Activated CD8-positive, alpha-beta memory T cell treated with anti-CD3 and anti-CD28 coated beads, Interleukin-2, amount 10 ng/mL, durations not matched to agents 7 days and 5 days (primary cell): ENCODE results near the gene FIBIN. TPM values are rescaled to one million over a fixed set of nuclear protein-coding genes. Genes with fewer than 3 reads are reported as not detected.

Experiments used
- ATAC-seq: fragments of 150-1000 bp; cut with Tn5 transposase; one replicate; pipeline ENCODE4 v1.10.0; 2021; ENCODE audit warnings: moderate library complexity
- CTCF ChIA-PET: fragments of 350-600 bp; sonication (Branson Sonifier 250); formaldehyde crosslinking; loops from one replicate; lab custom pipeline; 2021; ENCODE audit warnings: antibody characterized with exemption; lab: Charles Lee
- DNase-seq: peaks from one replicate; pipeline ENCODE4 v3.0.0-alpha.2; 2020
- H3K27ac Mint-ChIP-seq: one replicate; pipeline ENCODE4 v1.8.0; 2021; ENCODE audit warnings: mild to moderate bottlenecking, mixed read lengths
- H3K27me3 Mint-ChIP-seq: one replicate; pipeline ENCODE4 v1.8.0; 2021; ENCODE audit warnings: mixed read lengths
- H3K36me3 Mint-ChIP-seq: one replicate; pipeline ENCODE4 v1.8.0; 2021; ENCODE audit warnings: mild to moderate bottlenecking, mixed read lengths
- H3K4me1 Mint-ChIP-seq: one replicate; pipeline ENCODE4 v1.8.0; 2021; ENCODE audit warnings: mixed read lengths
- H3K4me3 Mint-ChIP-seq: one replicate; pipeline ENCODE4 v1.8.0; 2021; ENCODE audit warnings: mild to moderate bottlenecking, moderate library complexity, mixed read lengths
- H3K9me3 Mint-ChIP-seq: one replicate; pipeline ENCODE4 v1.8.0; 2022; ENCODE audit warnings: low read depth, mixed read lengths
- total RNA-seq, 2 experiments: library from RNA; stranded (reverse); gene quantifications; one replicate each; pipeline ENCODE4 v1.2.3, GENCODE V29; 2021

Gene FIBIN
- total RNA-seq = not detected

DNA sequence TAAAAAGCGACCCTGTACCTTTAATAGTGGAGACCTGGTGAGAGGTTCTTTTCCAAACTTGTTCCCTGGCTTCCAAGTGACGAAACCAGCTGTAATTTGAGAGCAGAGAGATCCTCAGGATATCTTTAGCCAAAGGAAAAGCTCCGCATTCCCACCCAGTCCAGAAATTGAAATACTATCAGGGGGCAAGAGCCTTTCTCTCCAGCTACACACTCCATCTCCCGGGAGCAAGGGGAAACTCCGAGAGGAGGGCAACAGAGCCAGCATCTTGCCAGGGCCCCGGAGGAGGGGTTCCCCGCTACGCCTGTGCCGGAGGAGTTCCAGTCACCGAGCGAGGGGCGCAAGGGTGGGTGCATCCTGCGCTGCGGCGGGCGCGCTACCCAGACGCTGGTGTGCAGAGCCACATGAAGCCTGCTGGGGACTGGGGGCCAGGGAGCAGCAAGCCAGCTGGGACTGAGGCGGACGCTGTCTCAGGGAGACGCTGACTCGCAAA lies at the start of gene FIBIN:
Gene FIBIN, plus strand, starts transcription at position 148 of the 493 bp plus-strand sequence. CDS start 415 bp downstream, outside the sequence.
- Mint-ChIP-seq H3K4me1 (no peaks in the 10 kb centered on the region), H3K27me3 (no peaks in the 10 kb centered on the region), H3K27ac (no peak within 1 kb of the TSS), H3K4me3 (no peak within 1 kb of the TSS), H3K9me3 (peaks cover 2% of the 10 kb centered on the region), H3K36me3 (no peaks in the 10 kb centered on the region)
- CTCF ChIA-PET = no interaction called here
- no peak for ATAC-seq
- DNase-seq = no peak

DNA sequence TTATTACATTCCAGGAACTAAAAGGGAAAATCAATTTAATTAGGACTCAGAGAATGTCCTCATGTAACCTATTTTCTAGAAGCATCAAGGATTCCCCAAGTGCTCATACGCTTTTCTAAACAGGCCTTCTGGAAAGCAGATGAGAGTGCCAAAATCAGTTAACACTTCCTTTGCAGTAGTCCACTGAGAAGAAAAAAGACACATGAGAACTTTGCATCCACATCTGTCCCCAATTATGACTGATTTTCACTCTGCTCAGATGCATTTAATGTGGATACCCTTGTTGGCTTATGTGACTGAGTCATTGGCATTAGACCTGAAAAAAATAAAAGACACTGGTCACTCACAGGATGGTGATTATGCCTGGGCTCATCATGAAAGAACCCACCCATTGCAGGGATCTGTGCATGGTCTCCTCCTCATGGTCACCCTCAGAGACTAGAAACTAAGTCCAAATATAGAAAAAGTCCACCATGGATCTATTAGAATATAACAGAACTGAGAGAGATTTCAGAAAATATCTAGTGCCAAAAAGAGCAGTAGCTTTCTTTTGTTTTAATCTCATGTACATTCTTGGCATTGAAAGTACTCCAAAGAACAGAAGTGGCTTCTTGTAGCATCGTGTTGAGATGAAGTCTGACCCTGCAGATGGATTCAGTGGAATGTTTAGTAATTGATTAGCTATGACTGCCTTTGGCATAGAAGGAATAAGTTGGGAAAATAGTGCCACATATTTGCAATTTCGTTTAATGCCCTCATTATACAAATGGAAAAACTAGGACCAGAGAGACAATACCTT lies 48.8 kb upstream of the FIBIN start:
- Mint-ChIP-seq H3K36me3 (no peaks in the 10 kb centered on the region), H3K4me3 (no peak overlapping the region), H3K27ac (no peak overlapping the region), H3K4me1 (no peaks in the 10 kb centered on the region), H3K27me3 (no peaks in the 10 kb centered on the region), H3K9me3 (peaks cover 4% of the 10 kb centered on the region)
- no peak for ATAC-seq
- CTCF ChIA-PET = no interaction called here
- no peak for DNase-seq

DNA sequence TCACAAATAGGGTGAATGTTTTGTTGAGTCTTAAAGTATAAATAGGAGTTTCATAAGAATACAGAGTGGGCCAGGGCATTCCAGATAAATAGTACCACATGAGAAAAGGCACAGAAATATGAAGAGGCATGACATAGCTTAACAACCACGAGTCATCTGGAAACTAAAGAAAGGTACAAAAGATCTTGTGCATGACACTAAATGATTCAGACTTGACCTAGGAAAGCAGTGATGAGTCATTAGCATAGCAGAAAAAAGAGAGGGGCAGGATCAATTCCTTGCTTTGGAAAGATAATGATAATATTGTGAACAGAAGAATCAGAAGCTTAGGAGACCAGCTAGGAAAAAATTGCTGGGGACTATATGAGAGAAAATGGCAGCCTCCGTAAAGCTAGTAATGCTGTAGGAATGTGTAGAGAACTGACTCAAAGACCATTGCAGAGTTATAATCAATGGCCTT lies 47.6 kb upstream of the FIBIN start:
- CTCF ChIA-PET = no interaction called here
- Mint-ChIP-seq H3K36me3 (no peaks in the 10 kb centered on the region), H3K9me3 (peaks cover 4% of the 10 kb centered on the region), H3K27ac (no peak overlapping the region), H3K4me3 (no peak overlapping the region), H3K4me1 (no peaks in the 10 kb centered on the region), H3K27me3 (no peaks in the 10 kb centered on the region)
- no peak for ATAC-seq
- DNase-seq = no peak

DNA sequence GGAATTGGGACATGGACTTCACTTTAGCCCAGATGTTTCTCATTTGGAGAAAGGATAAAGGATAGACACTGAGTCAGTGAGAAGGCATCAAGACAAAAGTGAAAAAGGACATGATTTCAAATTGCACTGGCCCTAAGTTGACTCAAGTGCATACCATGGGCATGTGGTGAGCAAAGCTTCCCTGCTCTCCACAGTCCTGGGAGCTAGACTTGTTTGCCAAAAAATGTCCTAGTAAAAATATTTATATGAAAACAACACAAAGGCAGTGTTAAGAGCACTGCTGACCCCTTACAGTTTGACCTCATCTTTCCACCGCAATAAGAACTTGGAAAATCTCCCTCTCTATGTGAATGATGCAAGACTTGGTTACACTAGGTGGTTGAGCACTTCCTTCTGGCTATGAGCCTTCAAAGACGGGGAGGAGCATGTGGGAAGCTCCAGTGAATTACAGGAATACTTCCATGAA lies 46.5 kb upstream of the FIBIN start:
- no peak overlapping the region for H3K27ac Mint-ChIP-seq

DNA sequence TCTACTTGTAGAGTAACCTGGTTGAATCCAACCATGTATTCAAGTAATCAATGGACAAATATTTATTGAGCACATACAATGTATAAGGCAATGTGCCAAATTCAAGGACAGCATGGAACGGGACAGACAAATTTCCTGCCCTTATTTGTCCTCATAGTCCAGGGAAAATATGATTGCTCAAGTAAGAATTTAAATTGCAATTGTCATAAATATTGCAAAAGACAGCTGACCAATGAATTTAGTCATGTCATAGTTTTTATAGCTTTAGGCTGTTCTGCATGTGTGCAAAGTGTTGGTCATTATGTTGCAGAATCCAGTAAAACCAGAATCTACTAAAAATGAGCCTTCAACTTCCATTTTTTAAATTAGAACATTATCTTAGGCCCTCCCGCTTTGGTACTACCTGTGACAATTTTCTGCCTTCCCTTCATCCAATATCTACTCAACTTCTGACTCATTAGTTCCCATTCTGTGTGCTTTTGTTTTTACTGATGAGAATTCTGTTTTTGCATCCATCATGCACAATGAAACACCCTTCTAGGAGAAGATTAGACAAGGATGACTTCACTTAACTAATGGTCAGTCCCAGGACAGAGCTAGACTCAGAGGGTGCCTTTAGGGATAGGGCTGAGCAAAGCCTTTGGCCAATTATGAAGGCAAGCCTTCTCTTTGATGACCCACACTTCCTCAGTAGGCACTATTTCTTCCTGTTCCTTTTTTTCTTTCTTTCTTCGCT lies 45.8 kb upstream of the FIBIN start:
- Mint-ChIP-seq H3K36me3 (no peaks in the 10 kb centered on the region), H3K27me3 (no peaks in the 10 kb centered on the region)
- CTCF ChIA-PET = no interaction called here

More for the DNA sequence above, 46.5 kb upstream of the FIBIN start:
- Mint-ChIP-seq H3K27me3 (no peaks in the 10 kb centered on the region), H3K4me3 (no peak overlapping the region), H3K36me3 (no peaks in the 10 kb centered on the region), H3K9me3 (peaks cover 4% of the 10 kb centered on the region), H3K4me1 (no peaks in the 10 kb centered on the region)
- CTCF ChIA-PET = no interaction called here
- no peak for DNase-seq
- ATAC-seq = no peak

DNA sequence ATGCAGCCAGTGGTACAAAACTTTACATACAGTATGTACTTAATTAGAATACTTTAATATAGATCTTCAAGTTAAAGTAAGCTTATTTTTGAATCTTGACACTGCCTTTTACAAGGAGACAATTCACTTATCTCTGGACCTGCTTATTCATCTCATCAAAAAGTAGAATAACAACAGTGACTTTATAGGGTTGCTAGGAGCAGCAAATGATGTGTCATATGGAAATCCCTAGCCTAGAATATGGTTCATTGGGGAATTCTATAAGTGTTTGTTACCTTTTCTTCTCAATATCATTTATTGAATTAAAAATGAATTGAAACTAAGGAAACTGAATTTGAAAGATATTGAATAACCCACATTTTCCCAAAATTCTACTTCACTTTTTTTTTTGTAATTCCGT lies 45.0 kb upstream of the FIBIN start:
- Mint-ChIP-seq H3K27me3 (no peaks in the 10 kb centered on the region), H3K9me3 (peaks cover 6% of the 10 kb centered on the region), H3K36me3 (no peaks in the 10 kb centered on the region), H3K4me3 (no peak overlapping the region), H3K27ac (no peak overlapping the region), H3K4me1 (no peaks in the 10 kb centered on the region)
- ATAC-seq (no peak), DNase-seq (no peak)
- CTCF ChIA-PET = no interaction called here

More for the DNA sequence above, 45.8 kb upstream of the FIBIN start:
- DNase-seq (no peak), ATAC-seq (no peak)
- peaks cover 6% of the 10 kb centered on the region for H3K9me3 Mint-ChIP-seq
- no peaks in the 10 kb centered on the region for H3K4me1 Mint-ChIP-seq
- no peak overlapping the region for H3K27ac Mint-ChIP-seq
- H3K4me3 Mint-ChIP-seq = no peak overlapping the region

DNA sequence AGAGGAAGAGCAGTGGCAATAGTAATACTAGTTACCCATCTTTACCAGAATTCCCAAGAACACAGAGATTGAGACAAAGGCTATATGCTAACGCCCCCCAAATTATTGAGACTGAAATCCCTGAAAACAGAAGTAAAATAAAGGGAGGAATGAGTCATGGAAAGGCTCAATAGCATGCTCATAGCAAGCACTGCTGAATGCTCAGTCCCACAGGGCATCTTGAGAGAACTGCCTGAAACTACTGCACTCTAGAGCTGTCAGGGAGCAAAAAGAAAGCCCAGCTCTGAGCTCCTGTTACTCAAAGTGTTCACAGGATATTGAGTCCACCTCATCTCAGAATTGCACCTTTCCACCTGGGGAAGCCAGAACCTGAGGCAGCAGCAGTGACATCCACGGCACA lies 44.1 kb upstream of the FIBIN start:
- no peak for DNase-seq
- Mint-ChIP-seq H3K9me3 (peaks cover 6% of the 10 kb centered on the region), H3K27me3 (no peaks in the 10 kb centered on the region), H3K4me3 (no peak overlapping the region), H3K36me3 (no peaks in the 10 kb centered on the region), H3K27ac (no peak overlapping the region), H3K4me1 (no peaks in the 10 kb centered on the region)
- ATAC-seq = no peak
- CTCF ChIA-PET = no interaction called here

DNA sequence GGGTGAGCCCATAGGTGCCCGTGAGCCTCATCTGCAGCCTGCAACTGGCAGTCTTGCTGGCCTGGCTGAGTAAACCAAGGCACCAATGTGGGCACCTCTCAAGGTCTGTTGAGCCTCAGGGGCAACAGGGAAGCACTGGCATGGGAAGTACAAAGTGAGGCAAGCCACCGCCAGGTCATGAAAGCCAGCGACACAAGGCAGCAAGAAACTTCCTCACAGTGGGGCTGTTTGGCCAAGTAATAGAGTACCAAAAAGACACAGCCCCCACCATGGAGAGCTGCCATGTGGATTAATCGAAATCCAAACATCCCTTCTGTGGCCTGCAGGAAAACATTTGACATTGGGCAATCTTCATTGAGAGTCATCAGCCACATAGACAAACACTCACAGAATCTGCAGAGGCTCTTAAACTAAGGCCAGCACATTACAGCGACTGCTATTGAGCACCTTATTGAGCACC lies 43.6 kb upstream of the FIBIN start:
- no peak for DNase-seq
- Mint-ChIP-seq H3K27me3 (no peaks in the 10 kb centered on the region), H3K4me3 (no peak overlapping the region), H3K36me3 (no peaks in the 10 kb centered on the region), H3K27ac (no peak overlapping the region), H3K4me1 (no peaks in the 10 kb centered on the region), H3K9me3 (peaks cover 6% of the 10 kb centered on the region)
- CTCF ChIA-PET = no interaction called here
- ATAC-seq = no peak

DNA sequence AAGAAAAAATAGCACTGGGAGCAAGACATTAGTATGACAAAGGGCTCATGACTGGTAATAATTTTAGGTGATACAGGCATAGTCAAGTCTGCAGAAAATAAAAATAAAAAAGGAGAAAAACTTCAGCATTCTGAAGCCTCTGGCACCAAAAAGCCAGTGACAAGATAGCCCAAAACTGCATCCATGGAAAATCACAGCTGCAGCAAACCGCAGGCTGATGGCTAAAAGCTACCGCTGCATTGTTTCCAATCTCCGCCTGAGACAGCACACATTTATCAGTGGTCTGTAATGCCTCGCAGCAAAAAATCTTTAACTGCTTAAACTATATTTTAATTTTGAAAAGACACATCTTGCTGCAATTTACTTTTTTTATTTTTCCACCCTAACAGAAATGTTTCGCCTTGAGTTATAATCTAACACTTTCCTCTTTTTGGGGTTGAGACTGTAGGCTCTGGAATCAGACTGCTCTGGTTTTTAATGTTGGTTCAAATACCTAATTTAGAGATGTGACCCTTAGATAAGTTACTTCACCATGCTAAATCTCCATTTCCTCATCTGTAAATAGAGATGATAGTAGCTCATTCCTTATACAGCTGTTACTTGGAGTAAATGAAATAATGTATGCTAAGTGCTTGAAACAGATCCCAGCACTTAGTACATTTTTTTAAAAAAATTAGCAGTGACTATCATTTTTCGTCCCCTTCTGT lies 42.0 kb upstream of the FIBIN start:
- DNase-seq (no peak), ATAC-seq (no peak)
- CTCF ChIA-PET = no interaction called here
- H3K4me1 Mint-ChIP-seq = no peaks in the 10 kb centered on the region
- no peaks in the 10 kb centered on the region for H3K36me3 Mint-ChIP-seq
- no peak overlapping the region for H3K4me3 Mint-ChIP-seq
- H3K27me3 Mint-ChIP-seq = no peaks in the 10 kb centered on the region
- H3K27ac Mint-ChIP-seq = no peak overlapping the region
- peaks cover 6% of the 10 kb centered on the region for H3K9me3 Mint-ChIP-seq

DNA sequence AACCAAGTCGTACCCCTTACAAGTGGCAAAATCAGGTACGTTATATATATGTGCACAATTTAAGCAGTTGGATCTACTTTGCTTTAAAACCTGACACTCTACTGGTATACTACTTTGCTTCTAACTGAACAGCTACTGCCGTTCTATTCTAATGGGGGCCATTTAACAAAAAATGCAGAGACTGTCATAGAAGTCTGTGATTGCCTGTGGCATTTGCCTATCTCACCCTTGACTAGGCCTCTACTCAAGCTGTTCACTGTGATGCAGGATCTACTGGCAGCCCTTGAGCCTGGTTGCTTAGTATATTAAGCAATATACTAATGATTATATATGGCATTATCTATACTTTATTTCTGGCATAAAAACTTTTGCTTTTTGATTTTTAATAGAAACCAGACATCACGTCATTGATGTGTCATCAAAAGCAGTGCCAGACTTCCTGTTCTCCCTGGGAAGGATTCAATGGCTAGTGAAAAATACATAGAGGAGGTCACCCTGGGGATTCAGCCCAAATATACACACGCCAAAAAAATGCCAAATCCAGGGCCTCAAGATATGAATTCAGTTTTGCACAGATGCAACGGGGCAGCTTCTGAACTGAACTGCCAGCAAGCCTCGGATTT lies 40.0 kb upstream of the FIBIN start:
- Mint-ChIP-seq H3K4me3 (no peak overlapping the region), H3K4me1 (no peaks in the 10 kb centered on the region), H3K9me3 (peaks cover 6% of the 10 kb centered on the region), H3K27ac (no peak overlapping the region), H3K36me3 (no peaks in the 10 kb centered on the region), H3K27me3 (no peaks in the 10 kb centered on the region)
- ATAC-seq = no peak
- no peak for DNase-seq
- CTCF ChIA-PET = no interaction called here

DNA sequence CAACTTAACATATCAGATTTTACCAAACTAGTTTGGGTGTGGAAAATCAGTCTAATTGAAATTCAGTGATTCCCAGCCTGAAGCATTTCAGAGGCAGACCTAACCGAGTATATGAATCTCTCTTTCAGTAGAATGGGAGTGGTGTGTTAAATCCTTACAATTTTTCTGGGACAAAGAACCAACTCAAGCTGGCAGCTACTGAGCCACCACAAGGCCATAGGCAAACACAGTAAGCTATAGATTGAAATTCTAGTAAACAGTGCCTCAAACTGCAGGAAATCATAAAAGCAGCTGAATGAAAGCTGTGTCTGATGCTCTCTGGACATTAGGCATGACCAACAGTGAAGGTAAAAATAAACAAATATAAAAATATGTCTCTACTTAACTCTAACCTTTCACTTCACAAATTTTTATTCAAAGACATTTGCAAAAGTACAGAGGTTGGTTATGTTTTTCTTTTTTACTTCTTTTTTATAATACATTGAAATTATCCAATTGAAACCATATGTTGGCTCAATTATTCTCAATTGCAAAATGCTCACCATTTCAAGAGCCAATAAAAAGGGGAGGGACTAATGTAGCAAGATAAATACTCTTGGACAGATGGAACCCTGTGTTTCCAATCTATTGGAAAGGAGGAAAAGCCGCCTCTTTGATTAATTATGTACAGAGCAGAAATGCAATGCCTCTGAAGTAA lies 35.8 kb upstream of the FIBIN start:
- Mint-ChIP-seq H3K9me3 (peaks cover 2% of the 10 kb centered on the region), H3K4me3 (no peak overlapping the region), H3K27me3 (no peaks in the 10 kb centered on the region), H3K27ac (no peak overlapping the region), H3K4me1 (no peaks in the 10 kb centered on the region), H3K36me3 (no peaks in the 10 kb centered on the region)
- DNase-seq (no peak), ATAC-seq (no peak)
- CTCF ChIA-PET = no interaction called here

DNA sequence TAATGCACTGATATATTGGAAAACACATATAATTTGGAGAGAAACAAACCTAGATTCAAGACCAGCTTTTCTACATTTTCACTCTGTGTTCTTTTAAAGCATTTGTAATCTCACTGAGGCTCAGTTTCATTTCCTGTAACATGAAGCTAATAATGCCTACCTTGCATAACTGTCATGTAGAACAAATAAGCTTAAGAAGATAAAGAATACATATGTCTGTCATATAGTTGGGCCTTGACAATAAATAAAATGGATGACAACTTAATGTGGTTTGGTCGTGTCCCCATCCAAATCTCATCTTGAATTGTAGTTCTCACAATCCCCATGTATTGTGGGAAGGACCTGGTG lies 35.2 kb upstream of the FIBIN start:
- CTCF ChIA-PET = no interaction called here
- no peak overlapping the region for H3K27ac Mint-ChIP-seq
- no peaks in the 10 kb centered on the region for H3K27me3 Mint-ChIP-seq
- H3K36me3 Mint-ChIP-seq = no peaks in the 10 kb centered on the region
- ATAC-seq (no peak), DNase-seq (no peak)
- H3K9me3 Mint-ChIP-seq = peaks cover 2% of the 10 kb centered on the region
- no peak overlapping the region for H3K4me3 Mint-ChIP-seq
- no peaks in the 10 kb centered on the region for H3K4me1 Mint-ChIP-seq
